GM21786 (cell line): Measurements from ENCODE around the gene NR2F2.

Source experiments
- ATAC-seq: cut with Tn5 transposase; IDR thresholded peaks from one replicate; pipeline ENCODE4 v1.9.1; 2021; ENCODE audit not compliant: unreplicated experiment

NR2F2 gene

GRCh38 chr15:96330450-96331143 lies at the start of gene NR2F2:
Gene NR2F2 (plus strand): TSS chr15:96330700. CDS start chr15:96332106, 1,406 bp downstream.
- peak; percentile 71 for ATAC-seq

DNA sequence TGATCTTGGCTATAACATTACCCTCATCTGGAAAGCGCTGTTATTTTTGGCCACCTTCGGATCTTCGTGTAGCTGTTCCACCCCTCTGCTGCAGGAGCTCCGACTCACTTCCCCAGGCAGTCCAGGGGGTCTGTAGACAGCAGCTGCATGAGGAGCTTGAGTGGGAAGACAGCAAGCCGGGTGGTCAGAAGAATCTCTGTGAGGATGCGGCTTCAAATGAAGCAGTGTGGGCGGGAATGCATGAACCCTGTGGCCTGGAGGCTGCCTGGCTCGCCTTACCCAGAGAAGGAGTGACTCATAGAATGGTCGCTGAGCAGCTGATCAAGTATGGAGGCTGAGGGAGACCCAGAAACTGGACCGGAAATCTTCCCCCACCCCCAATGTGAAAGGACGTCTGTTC lies 45.2 kb upstream of the NR2F2 start:
- no peak for ATAC-seq

DNA sequence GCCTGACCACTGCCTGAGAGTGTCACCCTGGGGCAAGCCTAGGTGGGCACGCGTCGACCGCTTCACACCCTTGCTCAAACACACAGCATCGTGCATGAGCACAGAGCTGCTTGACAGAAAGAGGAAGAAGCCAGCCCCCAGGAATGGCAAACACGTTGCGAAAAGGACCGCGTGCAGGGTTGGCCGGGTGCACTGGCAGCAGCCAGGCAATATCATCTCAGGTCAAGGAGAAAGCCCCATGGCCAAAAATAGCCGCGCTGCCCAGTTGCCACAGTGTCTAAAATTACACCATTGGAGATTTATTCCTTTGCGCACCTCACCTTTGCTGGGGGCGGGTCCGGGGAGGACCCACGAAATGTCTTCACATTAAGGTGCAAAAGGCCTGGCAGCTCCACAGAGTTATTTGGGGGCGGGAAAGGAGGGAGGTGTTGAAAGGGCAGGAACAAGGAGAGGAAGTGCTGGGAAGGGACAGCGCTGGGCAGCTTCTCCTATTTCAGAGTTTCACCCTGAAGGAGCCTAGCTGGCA lies 44.7 kb upstream of the NR2F2 start:
- no peak for ATAC-seq

DNA sequence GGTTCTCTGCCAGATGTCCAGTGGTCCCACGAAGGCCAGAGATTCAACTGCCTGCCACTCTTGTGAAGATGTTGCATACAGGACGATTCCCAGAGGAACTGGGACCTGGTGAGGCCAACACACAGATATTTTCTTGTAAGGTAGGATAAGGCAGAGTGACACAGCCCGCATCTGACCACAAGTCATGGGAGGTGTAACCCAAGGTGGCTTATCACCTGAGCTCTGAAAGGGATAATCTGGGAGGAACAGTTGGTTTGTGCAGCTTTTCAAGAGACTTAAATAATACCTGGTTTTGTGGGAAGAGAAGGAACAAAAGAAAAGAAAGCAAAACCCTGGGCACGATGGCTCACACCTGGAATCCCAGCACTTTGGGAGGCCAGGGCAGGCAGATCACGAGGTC lies 39.8 kb upstream of the NR2F2 start:
- ATAC-seq, result no peak

DNA sequence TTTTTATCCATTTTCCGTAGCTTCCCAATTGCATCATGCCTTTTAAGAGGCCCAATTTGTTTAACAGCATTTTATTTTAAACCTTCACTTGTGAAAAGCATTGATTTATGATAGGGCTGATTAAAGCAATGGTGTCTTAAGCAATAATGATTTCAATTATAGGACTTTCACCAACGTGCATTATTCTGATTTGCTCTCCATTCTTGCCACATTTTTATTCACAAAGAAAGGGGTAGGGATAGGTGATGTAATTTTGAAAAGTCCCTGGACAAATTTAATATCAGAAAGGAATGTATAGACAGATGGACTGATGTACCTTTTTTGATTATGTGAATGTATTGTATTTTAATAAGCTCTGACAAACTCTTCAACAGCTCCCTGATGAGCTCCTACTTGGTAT lies 37.9 kb upstream of the NR2F2 start:
- no peak for ATAC-seq

- no peak for ATAC-seq
Measured at GRCh38 chr15:96293441-96293840, 37.1 kb upstream of the NR2F2 start.

GRCh38 chr15:96294766-96295165 lies 35.7 kb upstream of the NR2F2 start:
- ATAC-seq, result no peak

GRCh38 chr15:96296264-96296663 lies 34.2 kb upstream of the NR2F2 start:
- no peak for ATAC-seq

GRCh38 chr15:96297783-96298182 lies 32.7 kb upstream of the NR2F2 start:
- no peak for ATAC-seq

- ATAC-seq, result no peak
Measured at GRCh38 chr15:96298217-96298616, 32.3 kb upstream of the NR2F2 start.

GRCh38 chr15:96300836-96301235 lies 29.7 kb upstream of the NR2F2 start:
- ATAC-seq, result no peak

DNA sequence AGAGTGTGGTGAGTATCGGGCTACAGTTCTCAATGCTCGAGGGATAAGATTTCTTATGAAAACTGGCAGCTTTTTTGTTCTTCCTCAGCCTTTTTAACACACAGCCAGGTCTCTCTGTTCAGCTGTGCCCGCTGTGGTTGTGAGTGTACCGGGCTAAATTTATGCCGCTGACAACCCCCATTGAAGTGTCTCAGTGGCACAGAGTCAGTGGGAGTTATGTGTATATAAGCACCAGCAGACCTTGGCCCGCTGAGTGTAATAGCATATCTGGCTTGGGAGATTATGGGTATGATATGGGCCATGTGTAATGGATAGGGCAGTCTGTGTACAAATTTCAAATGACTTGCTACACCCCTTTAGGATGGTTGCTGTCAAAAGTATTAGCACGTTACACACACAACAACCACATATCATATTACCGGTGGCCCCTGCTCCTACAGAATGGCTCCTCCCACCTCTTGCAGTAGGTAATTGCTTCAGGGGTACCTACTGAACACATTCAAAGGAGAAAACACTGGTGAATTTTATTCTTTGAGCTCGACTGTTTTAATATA lies 26.9 kb upstream of the NR2F2 start:
- ATAC-seq, result no peak

- no peak for ATAC-seq
Measured at GRCh38 chr15:96304839-96305238, 25.7 kb upstream of the NR2F2 start.

DNA sequence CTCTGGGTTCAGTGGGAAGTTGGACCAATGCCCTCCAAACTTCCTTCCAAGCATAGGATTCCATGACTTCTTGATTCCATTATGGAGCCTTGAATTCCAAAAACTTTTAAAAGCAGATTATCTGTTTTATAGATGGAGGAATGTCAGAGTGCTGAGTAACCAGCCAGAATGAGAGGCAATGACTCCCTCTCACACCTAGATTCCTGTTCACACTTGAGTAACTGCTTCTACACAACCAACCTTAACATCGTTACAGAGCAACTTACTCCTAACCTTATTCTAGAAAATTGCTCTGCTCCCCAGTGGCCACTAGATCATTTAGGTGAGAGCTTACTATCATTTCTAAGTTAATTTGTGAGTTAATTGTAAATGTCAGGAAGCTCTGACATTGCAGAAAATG lies 24.2 kb upstream of the NR2F2 start:
- no peak for ATAC-seq

GRCh38 chr15:96307856-96308394 lies 22.6 kb upstream of the NR2F2 start:
- no peak for ATAC-seq

GRCh38 chr15:96309143-96309660 lies 21.3 kb upstream of the NR2F2 start:
- no peak for ATAC-seq

- ATAC-seq, result no peak
Measured at GRCh38 chr15:96311256-96311955, 19.1 kb upstream of the NR2F2 start.

DNA sequence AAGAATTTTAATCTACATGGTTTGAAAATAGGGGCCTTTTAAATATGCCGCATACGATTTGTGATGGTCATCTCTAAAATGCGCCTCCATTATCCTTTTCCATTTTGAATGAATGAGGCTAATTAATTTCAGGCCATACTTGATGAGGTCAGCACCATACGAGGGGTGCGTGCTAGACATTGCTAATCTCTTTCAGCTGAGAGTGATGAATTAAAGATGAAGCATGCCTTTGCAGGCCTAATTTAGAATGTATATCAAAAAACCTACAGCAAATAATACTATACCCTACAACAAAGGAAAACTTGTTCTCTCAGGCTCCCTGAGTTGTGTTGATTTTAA lies 18.6 kb upstream of the NR2F2 start:
- ATAC-seq, result no peak

GRCh38 chr15:96312641-96313335 lies 17.7 kb upstream of the NR2F2 start:
- ATAC-seq, result no peak

GRCh38 chr15:96314518-96314917 lies 16.0 kb upstream of the NR2F2 start:
- ATAC-seq, result no peak

DNA sequence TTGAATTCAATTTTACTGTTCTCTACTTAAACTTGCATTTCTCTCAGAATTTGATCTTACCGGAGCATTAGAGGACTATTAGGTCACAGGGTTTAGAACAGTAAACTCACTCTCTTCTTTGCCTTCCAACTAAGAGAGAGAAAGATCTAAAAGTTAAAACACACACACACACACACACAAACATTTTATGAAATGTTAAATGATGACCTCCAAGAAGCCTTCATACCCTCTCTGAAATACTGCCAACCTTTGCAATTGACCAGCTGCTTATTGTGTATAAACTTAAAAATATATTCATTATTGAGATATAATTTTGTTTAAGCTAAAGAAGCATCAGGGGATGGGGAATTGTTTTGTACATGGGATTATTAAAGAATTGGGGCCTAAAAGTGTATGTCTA lies 15.5 kb upstream of the NR2F2 start:
- no peak for ATAC-seq
